H9 (cell line): ENCODE results near the gene DCDC1. TPM values are rescaled to one million over a fixed set of nuclear protein-coding genes. Genes with fewer than 3 reads are reported as not detected.
"Not testable (repeated sequence)": the region's sequence is repeated elsewhere in the genome, so short reads cannot be mapped to it uniquely, and the experiment has no call there.

Experiments
- DNase-seq: peaks from one replicate; pipeline ENCODE4 v3.0.0-alpha.2; 2017
- H2AFZ ChIP-seq: one replicate; pipeline ENCODE4 v1.6.1; 2013; ENCODE audit warnings: mild to moderate bottlenecking, low read length, control low read depth, moderate library complexity
- H2AK5ac ChIP-seq: 2 replicates; pipeline ENCODE4 v1.6.1; 2013; ENCODE audit warnings: low read length, control low read depth, mixed read lengths; ENCODE audit not compliant: insufficient read length
- H2BK120ac ChIP-seq: one replicate; pipeline ENCODE4 v1.6.1; 2013; ENCODE audit warnings: low read depth, mild to moderate bottlenecking, low read length, control low read depth, inconsistent platforms; ENCODE audit not compliant: poor library complexity, severe bottlenecking
- H2BK12ac ChIP-seq: 2 replicates; pipeline ENCODE4 v1.6.1; 2013; ENCODE audit warnings: low read length, control low read depth, mixed read lengths, low read depth; ENCODE audit not compliant: insufficient read length
- H2BK15ac ChIP-seq: 2 replicates; pipeline ENCODE4 v1.6.1; 2013; ENCODE audit warnings: low read depth, low read length, control low read depth
- H2BK20ac ChIP-seq: one replicate; pipeline ENCODE4 v1.6.1; 2013; ENCODE audit warnings: low read depth, mild to moderate bottlenecking, low read length, control low read depth, inconsistent platforms; ENCODE audit not compliant: poor library complexity, severe bottlenecking
- H2BK5ac ChIP-seq: 2 replicates; pipeline ENCODE4 v1.6.1; 2013; ENCODE audit warnings: low read length, control low read depth, mixed read lengths; ENCODE audit not compliant: insufficient read length
- H3K14ac ChIP-seq: 2 replicates; pipeline ENCODE4 v1.6.1; 2013; ENCODE audit warnings: low read length, control low read depth; ENCODE audit not compliant: insufficient read depth
- H3K18ac ChIP-seq: 2 replicates; pipeline ENCODE4 v1.6.1; 2013; ENCODE audit warnings: low read depth, mild to moderate bottlenecking, mixed read lengths, low read length, control low read depth; ENCODE audit not compliant: insufficient read length
- H3K23ac ChIP-seq: 2 replicates; pipeline ENCODE4 v1.6.1; 2013; ENCODE audit warnings: low read length, control low read depth, mixed read lengths, low read depth; ENCODE audit not compliant: insufficient read length
- H3K23me2 ChIP-seq: 2 replicates; pipeline ENCODE4 v1.6.1; 2013; ENCODE audit warnings: low read depth, mild to moderate bottlenecking, mixed read lengths, low read length, control low read depth; ENCODE audit not compliant: insufficient read length, poor library complexity, severe bottlenecking
- H3K27ac ChIP-seq: 2 replicates; pipeline ENCODE4 v1.5.1; 2013; ENCODE audit warnings: low read length, control low read depth, mixed read lengths, low read depth; ENCODE audit not compliant: insufficient read length
- H3K27me3 ChIP-seq: 2 replicates; pipeline ENCODE4 v1.6.1; 2013; ENCODE audit warnings: low read length, control low read depth, inconsistent platforms; ENCODE audit not compliant: insufficient read depth
- H3K4ac ChIP-seq: 2 replicates; pipeline ENCODE4 v1.6.1; 2013; ENCODE audit warnings: low read depth, mild to moderate bottlenecking, control low read depth, inconsistent platforms, low read length, moderate library complexity
- H3K4me1 ChIP-seq: 2 replicates; pipeline ENCODE4 v1.6.1; 2013; ENCODE audit warnings: low read length, control low read depth, inconsistent platforms; ENCODE audit not compliant: insufficient read depth
- H3K4me2 ChIP-seq: 2 replicates; pipeline ENCODE4 v1.6.1; 2013; ENCODE audit warnings: low read length, control low read depth, mixed read lengths; ENCODE audit not compliant: insufficient read length, insufficient read depth
- H3K56ac ChIP-seq: 2 replicates; pipeline ENCODE4 v1.6.1; 2013; ENCODE audit warnings: low read depth, mild to moderate bottlenecking, mixed read lengths, low read length, control low read depth; ENCODE audit not compliant: insufficient read length
- H3K79me1 ChIP-seq: 2 replicates; pipeline ENCODE4 v1.6.1; 2013; ENCODE audit warnings: low read depth, mild to moderate bottlenecking, moderate library complexity, low read length, control low read depth, inconsistent platforms; ENCODE audit not compliant: insufficient read depth, poor library complexity, severe bottlenecking
- H3K79me2 ChIP-seq: 2 replicates; pipeline ENCODE4 v1.6.1; 2013; ENCODE audit warnings: low read length, control low read depth, inconsistent platforms; ENCODE audit not compliant: insufficient read depth
- H3K9ac ChIP-seq: 2 replicates; pipeline ENCODE4 v1.6.1; 2013; ENCODE audit warnings: low read length, control low read depth, mixed read lengths; ENCODE audit not compliant: insufficient read length; ENCODE audit errors: extremely low read depth
- H3K9me3 ChIP-seq: one replicate; pipeline ENCODE4 v1.6.1; 2013; ENCODE audit warnings: low read depth, low read length, inconsistent platforms; ENCODE audit not compliant: control insufficient read depth
- H3T11ph ChIP-seq: one replicate; pipeline ENCODE4 v1.6.1; 2013; ENCODE audit warnings: mild to moderate bottlenecking, low read length, control low read depth, inconsistent platforms
- H4K20me1 ChIP-seq: one replicate; pipeline ENCODE4 v1.6.1; 2013; ENCODE audit not compliant: control insufficient read depth, insufficient read length, insufficient read depth
- H4K5ac ChIP-seq: 2 replicates; pipeline ENCODE4 v1.6.1; 2013; ENCODE audit warnings: low read depth, mild to moderate bottlenecking, mixed read lengths, low read length, control low read depth; ENCODE audit not compliant: insufficient read length
- H4K8ac ChIP-seq: replicated peaks from 2 replicates; pipeline ENCODE4 v1.6.1; 2013; ENCODE audit warnings: low read length, control low read depth, mixed read lengths, low read depth; ENCODE audit not compliant: insufficient read length
- H4K91ac ChIP-seq: 2 replicates; pipeline ENCODE4 v1.6.1; 2013; ENCODE audit warnings: low read depth, mild to moderate bottlenecking, moderate library complexity, mixed read lengths, low read length, control low read depth; ENCODE audit not compliant: insufficient read length
- H3K27ac Mint-ChIP-seq, 3 experiments: 2 replicates in 2 of 3; 3 replicates in 1 of 3; pipeline ENCODE4 v1.8.0; 2020 to 2021; ENCODE audit warnings: mixed read lengths in 3 of 3, mild to moderate bottlenecking in 1 of 3, moderate library complexity in 1 of 3
- H3K27me3 Mint-ChIP-seq: 2 replicates; pipeline ENCODE4 v1.8.0; 2021; ENCODE audit warnings: low read depth, mild to moderate bottlenecking, moderate library complexity, mixed read lengths
- H3K36me3 Mint-ChIP-seq, 3 experiments: 2 replicates in 2 of 3; 3 replicates in 1 of 3; pipeline ENCODE4 v1.8.0; 2020 to 2021; ENCODE audit warnings: low read depth in 3 of 3, mixed read lengths in 3 of 3; ENCODE audit not compliant: insufficient read depth in 1 of 3
- H3K4me1 Mint-ChIP-seq, 2 experiments: 2 replicates each; pipeline ENCODE4 v1.8.0; 2020; ENCODE audit warnings: mixed read lengths in 2 of 2
- H3K4me3 Mint-ChIP-seq, 2 experiments: 2 replicates in 1 of 2; 3 replicates in 1 of 2; pipeline ENCODE4 v1.8.0; 2020 to 2021; ENCODE audit warnings: mild to moderate bottlenecking in 2 of 2, mixed read lengths in 2 of 2, moderate library complexity in 1 of 2
- H3K9me3 Mint-ChIP-seq, 2 experiments: 2 replicates in 1 of 2; 3 replicates in 1 of 2; pipeline ENCODE4 v1.8.0; 2020; ENCODE audit warnings: mild to moderate bottlenecking in 2 of 2, mixed read lengths in 2 of 2, moderate library complexity in 1 of 2
- WGBS: extraction: QIAGEN DNeasy Blood & Tissue Kit; methylation state at CpG from one replicate; pipeline ENCODE4 v1.1.7; 2013; ENCODE audit warnings: missing lambda C conversion rate, low lambda C conversion rate, mixed read lengths; ENCODE audit not compliant: insufficient read length; ENCODE audit errors: extremely low coverage; 5-methylcytosine and 5-hydroxymethylcytosine counted together
- total RNA-seq: library from RNA; stranded (reverse); gene quantifications from 2 replicates; pipeline ENCODE4 v1.2.1, GENCODE V29; 2021
- TF ChIP-seq, protein P1 (sequence below): fragments of 200-600 bp; sonication (generic); conservative IDR thresholded peaks from 3 replicates; pipeline ENCODE4 v1.8.0; 2021; ENCODE audit warnings: antibody characterized with exemption, mild to moderate bottlenecking

DCDC1 gene
- total RNA-seq, 1 experiment from 2014 or later = 0.09 TPM

DNA sequence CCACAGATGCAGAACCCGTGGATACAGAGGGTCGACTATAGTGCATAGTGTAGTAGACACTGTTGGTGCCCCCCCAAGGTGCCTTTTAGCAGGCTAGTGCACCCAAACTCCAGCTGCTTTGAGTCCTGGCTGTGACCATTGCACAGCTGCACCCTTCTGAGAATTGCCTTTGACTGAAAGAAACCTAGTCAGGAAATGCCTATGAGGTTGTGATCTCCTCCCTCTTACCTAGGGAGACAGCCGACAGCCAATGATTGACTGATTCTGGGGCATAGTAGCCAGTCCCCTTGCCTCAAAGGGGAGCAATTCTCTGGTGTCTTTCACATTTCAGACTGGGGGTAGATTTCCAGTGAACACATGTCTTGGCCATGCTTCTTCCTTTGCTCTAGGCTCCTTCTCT, 74.2 kb downstream of the DCDC1 start:
- no peak overlapping the region for H3K4me2 ChIP-seq
- no peak overlapping the region for H2AK5ac ChIP-seq
- Mint-ChIP-seq H3K4me3 (no peak overlapping the region), H3K27me3 (no peaks in the 10 kb centered on the region), H3K27ac (no peak overlapping the region), H3K36me3 (peaks cover 0 to 2% (median 0%) of the 10 kb centered on the region in 3 experiments; a peak in 1 of 7 replicates), H3K4me1 (peaks cover 0 to 3% of the 10 kb centered on the region in 2 experiments; a peak in 1 of 4 replicates), H3K9me3 (no peaks in the 10 kb centered on the region)
- H3K79me2 ChIP-seq = no peaks in the 10 kb centered on the region
- H2BK12ac ChIP-seq = no peak overlapping the region
- no peaks in the 10 kb centered on the region for H3K27me3 ChIP-seq
- H3K9ac ChIP-seq = no peak overlapping the region
- no peak overlapping the region for H3T11ph ChIP-seq
- H3K79me1 ChIP-seq = no peaks in the 10 kb centered on the region
- no peak overlapping the region for H3K27ac ChIP-seq
- no peak overlapping the region for H3K56ac ChIP-seq
- H3K4ac ChIP-seq = no peak overlapping the region
- no peaks in the 10 kb centered on the region for H4K20me1 ChIP-seq
- no peaks in the 10 kb centered on the region for H3K23me2 ChIP-seq
- H2BK20ac ChIP-seq = no peak overlapping the region
- no peak overlapping the region for H3K18ac ChIP-seq
- H2BK120ac ChIP-seq = no peak overlapping the region
- H3K4me1 ChIP-seq = peaks cover 2% of the 10 kb centered on the region; the same call in 1 of the 2 replicates
- TF ChIP-seq, protein P1, sequence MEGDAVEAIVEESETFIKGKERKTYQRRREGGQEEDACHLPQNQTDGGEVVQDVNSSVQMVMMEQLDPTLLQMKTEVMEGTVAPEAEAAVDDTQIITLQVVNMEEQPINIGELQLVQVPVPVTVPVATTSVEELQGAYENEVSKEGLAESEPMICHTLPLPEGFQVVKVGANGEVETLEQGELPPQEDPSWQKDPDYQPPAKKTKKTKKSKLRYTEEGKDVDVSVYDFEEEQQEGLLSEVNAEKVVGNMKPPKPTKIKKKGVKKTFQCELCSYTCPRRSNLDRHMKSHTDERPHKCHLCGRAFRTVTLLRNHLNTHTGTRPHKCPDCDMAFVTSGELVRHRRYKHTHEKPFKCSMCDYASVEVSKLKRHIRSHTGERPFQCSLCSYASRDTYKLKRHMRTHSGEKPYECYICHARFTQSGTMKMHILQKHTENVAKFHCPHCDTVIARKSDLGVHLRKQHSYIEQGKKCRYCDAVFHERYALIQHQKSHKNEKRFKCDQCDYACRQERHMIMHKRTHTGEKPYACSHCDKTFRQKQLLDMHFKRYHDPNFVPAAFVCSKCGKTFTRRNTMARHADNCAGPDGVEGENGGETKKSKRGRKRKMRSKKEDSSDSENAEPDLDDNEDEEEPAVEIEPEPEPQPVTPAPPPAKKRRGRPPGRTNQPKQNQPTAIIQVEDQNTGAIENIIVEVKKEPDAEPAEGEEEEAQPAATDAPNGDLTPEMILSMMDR = no peak
- H4K5ac ChIP-seq = no peak overlapping the region
- H2BK15ac ChIP-seq = no peak overlapping the region
- DNase-seq = no peak
- H2AFZ ChIP-seq = no peak overlapping the region
- no peak overlapping the region for H4K8ac ChIP-seq
- H4K91ac ChIP-seq = no peak overlapping the region
- H3K23ac ChIP-seq = no peak overlapping the region
- H3K14ac ChIP-seq = no peak overlapping the region
- H2BK5ac ChIP-seq = no peak overlapping the region
- no peaks in the 10 kb centered on the region for H3K9me3 ChIP-seq
- no CpG with 5 or more reads among the region's 3 CpGs for WGBS

DNA sequence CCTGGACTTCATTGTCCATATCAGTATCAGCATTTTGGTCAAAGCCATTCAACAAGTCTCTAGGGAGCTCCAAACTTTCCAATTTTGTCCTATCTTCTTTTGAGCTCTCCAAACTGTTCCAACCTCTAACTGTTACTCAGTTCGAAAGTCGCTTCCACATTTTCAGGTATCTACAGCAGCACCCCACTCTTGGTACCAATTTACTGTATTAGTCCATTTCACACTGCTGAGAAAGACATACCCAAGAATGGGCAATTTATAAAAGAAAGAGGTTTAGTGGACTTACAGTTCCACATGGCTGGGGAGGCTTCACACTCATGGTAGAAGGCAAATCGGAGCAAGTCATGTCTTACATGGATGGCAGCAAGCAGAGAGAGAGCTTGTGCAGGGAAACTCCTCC, 96.0 kb downstream of the DCDC1 start:
- H4K91ac ChIP-seq, H3T11ph ChIP-seq, H2AFZ ChIP-seq, H3K27me3 ChIP-seq, H2BK12ac ChIP-seq, H3K27ac ChIP-seq, H3K23ac ChIP-seq, H3K27ac Mint-ChIP-seq, H4K8ac ChIP-seq, H3K27me3 Mint-ChIP-seq, H2AK5ac ChIP-seq, H3K14ac ChIP-seq, H4K20me1 ChIP-seq, H3K56ac ChIP-seq, H2BK20ac ChIP-seq, H2BK5ac ChIP-seq, H3K4me2 ChIP-seq, H3K79me2 ChIP-seq, DNase-seq, H3K23me2 ChIP-seq, H3K18ac ChIP-seq, H3K4me1 ChIP-seq, H2BK15ac ChIP-seq, H3K4me1 Mint-ChIP-seq, H3K4ac ChIP-seq, H3K4me3 Mint-ChIP-seq, H2BK120ac ChIP-seq, H4K5ac ChIP-seq, H3K79me1 ChIP-seq, H3K9ac ChIP-seq: not testable (repeated sequence)
- Mint-ChIP-seq H3K36me3 (peaks cover 21 to 33% (median 24%) of the 10 kb centered on the region in 3 experiments), H3K9me3 (peaks cover 42 to 51% of the 10 kb centered on the region in 2 experiments)
- WGBS = no CpG with 5 or more reads among the region's 3 CpGs
- peaks cover 23% of the 10 kb centered on the region for H3K9me3 ChIP-seq
